BJ (cell line): ENCODE results near the gene SYT9. TPM values are rescaled to one million over a fixed set of nuclear protein-coding genes. Genes with fewer than 3 reads are reported as not detected.

Experiments used
- CTCF ChIA-PET: fragments of 350-600 bp; formaldehyde crosslinking; extraction: SDS; loops from one replicate; lab custom pipeline; 2021; ENCODE audit warnings: antibody characterized with exemption, inconsistent platforms; lab: Yijun Ruan, JAX
- POLR2A ChIA-PET: fragments of 300-600 bp; sonication (Branson Sonifier 250); formaldehyde crosslinking; extraction: SDS; loops from one replicate; lab custom pipeline; 2021; ENCODE audit warnings: antibody characterized with exemption; lab: Charles Lee
- DNase-seq: peaks from one replicate; pipeline ENCODE4 v3.0.0-alpha.2; 2011; ENCODE audit warnings: low read depth
- H3K27me3 ChIP-seq: 2 replicates; pipeline ENCODE4 v1.6.0; 2011; ENCODE audit warnings: low read length; ENCODE audit not compliant: control insufficient read depth, insufficient read depth
- H3K36me3 ChIP-seq: 2 replicates; pipeline ENCODE4 v1.5.1; 2011; ENCODE audit warnings: low read length; ENCODE audit not compliant: control insufficient read depth, insufficient read depth
- H3K4me3 ChIP-seq: 2 replicates; pipeline ENCODE4 v1.5.1; 2011; ENCODE audit warnings: low read depth, mild to moderate bottlenecking, control low read depth, low read length
- polyA plus RNA-seq: library from polyadenylated mRNA; depleted of rRNA; stranded (reverse); fragments of >200 nt; gene quantifications from 2 replicates; pipeline ENCODE4 v1.2.3, GENCODE V29; 2011
- TF ChIP-seq, protein P1 (sequence below): IDR thresholded peaks from 2 replicates; pipeline ENCODE4 v1.5.1; 2011; ENCODE audit warnings: low read depth, mild to moderate bottlenecking, control low read depth, inconsistent platforms, low read length, moderate library complexity; ENCODE audit not compliant: insufficient read depth

Gene SYT9
- polyA plus RNA-seq, 1 experiment, result not detected

DNA sequence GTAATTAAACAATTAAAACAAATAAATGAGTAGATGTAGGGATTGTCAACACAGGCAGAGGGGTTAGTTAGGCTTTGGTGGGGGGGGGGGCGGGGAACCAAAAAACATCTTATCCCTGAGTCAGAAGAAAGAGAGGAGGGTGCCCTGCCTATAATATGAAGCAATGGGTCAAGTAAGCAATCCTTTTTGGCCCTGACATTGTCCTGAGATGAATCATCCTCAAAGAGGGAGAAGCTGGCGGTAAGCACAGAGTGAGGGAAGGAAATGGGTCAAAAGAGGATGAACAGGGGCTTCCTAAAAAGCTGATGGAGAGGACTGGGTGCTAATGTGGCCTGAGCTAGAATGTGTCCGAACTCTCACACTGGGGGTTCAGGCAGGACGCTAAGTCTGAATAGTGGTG, 238.3 kb downstream of the SYT9 start:
- DNase-seq, result peak; percentile 63
- no peaks in the 10 kb centered on the region; the same call in 1 of the 2 replicates for H3K27me3 ChIP-seq
- TF ChIP-seq, protein P1, sequence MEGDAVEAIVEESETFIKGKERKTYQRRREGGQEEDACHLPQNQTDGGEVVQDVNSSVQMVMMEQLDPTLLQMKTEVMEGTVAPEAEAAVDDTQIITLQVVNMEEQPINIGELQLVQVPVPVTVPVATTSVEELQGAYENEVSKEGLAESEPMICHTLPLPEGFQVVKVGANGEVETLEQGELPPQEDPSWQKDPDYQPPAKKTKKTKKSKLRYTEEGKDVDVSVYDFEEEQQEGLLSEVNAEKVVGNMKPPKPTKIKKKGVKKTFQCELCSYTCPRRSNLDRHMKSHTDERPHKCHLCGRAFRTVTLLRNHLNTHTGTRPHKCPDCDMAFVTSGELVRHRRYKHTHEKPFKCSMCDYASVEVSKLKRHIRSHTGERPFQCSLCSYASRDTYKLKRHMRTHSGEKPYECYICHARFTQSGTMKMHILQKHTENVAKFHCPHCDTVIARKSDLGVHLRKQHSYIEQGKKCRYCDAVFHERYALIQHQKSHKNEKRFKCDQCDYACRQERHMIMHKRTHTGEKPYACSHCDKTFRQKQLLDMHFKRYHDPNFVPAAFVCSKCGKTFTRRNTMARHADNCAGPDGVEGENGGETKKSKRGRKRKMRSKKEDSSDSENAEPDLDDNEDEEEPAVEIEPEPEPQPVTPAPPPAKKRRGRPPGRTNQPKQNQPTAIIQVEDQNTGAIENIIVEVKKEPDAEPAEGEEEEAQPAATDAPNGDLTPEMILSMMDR, result no peak
- no peaks in the 10 kb centered on the region for H3K36me3 ChIP-seq
- H3K4me3 ChIP-seq, result no peak overlapping the region
- ChIA-PET POLR2A (interaction anchor here (0.6 to 0.8 kb wide), 2 partner anchors 75 to 495 kb away, joined by 3 read pairs; no protein-coding TSS in a partner anchor), CTCF (interaction anchor here (0.8 to 2.6 kb wide), 6 partner anchors 12 to 85 kb away, joined by 3 to 16 read pairs (median 6); partner anchors contain the start of gene PPFIBP2)

- CTCF ChIA-PET, result interaction anchor here (0.8 to 2.6 kb wide), 6 partner anchors 11 to 84 kb away, joined by 3 to 16 read pairs (median 6); partner anchors contain the start of gene PPFIBP2
- Histone ChIP-seq H3K4me3 (no peak overlapping the region), H3K36me3 (no peaks in the 10 kb centered on the region), H3K27me3 (no peaks in the 10 kb centered on the region; the same call in 1 of the 2 replicates)
- POLR2A ChIA-PET, result interaction anchor here (0.6 to 0.8 kb wide), 2 partner anchors 74 to 496 kb away, joined by 3 read pairs; no protein-coding TSS in a partner anchor
- no peak for DNase-seq
- TF ChIP-seq, protein P1, result peak; percentile 16; the same call in 1 of the 2 replicates
These were observed 238.8 kb downstream of the SYT9 start for GRCh38 chr11:7490535-7490934.

DNA sequence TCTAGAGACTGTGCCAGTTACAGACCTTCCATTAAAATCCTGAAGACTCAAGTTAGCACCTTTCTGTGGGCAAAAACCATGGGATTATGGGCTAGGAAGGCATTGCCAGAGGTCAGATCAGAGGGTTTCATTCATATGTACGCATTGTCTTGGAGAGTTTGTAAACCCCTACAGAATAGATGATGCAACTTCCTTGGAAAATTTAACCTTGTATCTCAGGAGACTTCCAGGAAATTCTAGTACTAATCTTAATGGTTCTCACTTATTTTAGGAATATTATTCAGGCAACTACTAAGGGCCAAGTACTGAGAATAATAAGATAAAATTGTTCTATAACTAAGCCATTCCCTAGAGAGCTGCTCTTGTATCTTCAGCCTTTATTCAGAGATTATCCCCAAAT, 240.5 kb downstream of the SYT9 start:
- no peak for DNase-seq
- Histone ChIP-seq H3K4me3 (no peak overlapping the region), H3K27me3 (no peaks in the 10 kb centered on the region), H3K36me3 (no peaks in the 10 kb centered on the region)
- ChIA-PET CTCF (interaction anchor here (0.6 to 2.1 kb wide), 2 partner anchors 9 to 173 kb away, joined by 3 to 5 read pairs; no protein-coding TSS in a partner anchor), POLR2A (no interaction called here)
- TF ChIP-seq, protein P1, result no peak

DNA sequence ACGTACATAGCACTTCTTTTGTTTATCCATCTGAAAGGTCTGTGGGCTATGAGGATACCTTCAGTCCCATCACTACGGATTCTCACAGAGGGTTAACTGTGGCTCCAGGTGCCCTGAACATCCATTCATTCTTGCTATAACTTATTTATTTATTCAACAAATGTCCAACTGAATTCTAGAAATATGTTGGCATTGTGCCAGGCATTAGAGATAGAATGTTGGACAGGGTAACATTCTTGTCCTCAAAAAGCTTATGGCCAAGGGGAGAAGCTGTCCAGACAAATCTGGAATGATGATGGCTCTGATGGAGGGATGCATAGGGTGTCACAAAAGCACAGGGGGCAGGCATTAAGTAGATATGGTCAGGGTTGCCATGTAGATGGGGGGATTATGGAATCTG, 242.0 kb downstream of the SYT9 start:
- DNase-seq, result no peak
- Histone ChIP-seq H3K36me3 (no peaks in the 10 kb centered on the region), H3K4me3 (no peak overlapping the region), H3K27me3 (no peaks in the 10 kb centered on the region)
- TF ChIP-seq, protein P1, result no peak
- ChIA-PET CTCF (interaction anchor here (2.0 kb wide), 1 partner anchor 78 kb away, joined by 6 read pairs; no protein-coding TSS in a partner anchor), POLR2A (no interaction called here)

- H3K27me3 ChIP-seq, result no peaks in the 10 kb centered on the region
- DNase-seq, result no peak
- CTCF ChIA-PET, result interaction anchor here (2.0 kb wide), 1 partner anchor 77 kb away, joined by 6 read pairs; no protein-coding TSS in a partner anchor
- TF ChIP-seq, protein P1, result no peak
- H3K36me3 ChIP-seq, result no peaks in the 10 kb centered on the region
- no peak overlapping the region for H3K4me3 ChIP-seq
- POLR2A ChIA-PET, result interaction anchor here (0.6 kb wide), 1 partner anchor 10 kb away, joined by 3 read pairs; no protein-coding TSS in a partner anchor
These were observed 242.5 kb downstream of the SYT9 start for GRCh38 chr11:7494086-7494745.
